T-helper 1 cell treated with Interleukin-12 subunit alpha and Interleukin-12 subunit beta and Interleukin-4 antibody, amounts not matched to agents 30 ng/mL and 1 ng/mL, for 36 hours (primary cell): ENCODE results near the gene EHD4. TPM values are rescaled to one million over a fixed set of nuclear protein-coding genes. Genes with fewer than 3 reads are reported as not detected.

Source experiments
- intact Hi-C: fragments of 100-400 bp; cut with micrococcal nuclease; formaldehyde crosslinking; loops from one replicate; pipeline ENCODE4 v1.15.1; 2024
- total RNA-seq: library from RNA; stranded (reverse); gene quantifications from 2 replicates; pipeline ENCODE4 v1.2.3, GENCODE V29; 2022

The EHD4 gene
- total RNA-seq, 1 donor from 2014 or later: 36.8 TPM

GRCh38 chr15:41981371-41982132 is 9.2 kb upstream of the EHD4 start:
- intact Hi-C loops: no loop called here

GRCh38 chr15:41980654-41981323 is 8.4 kb upstream of the EHD4 start:
- intact Hi-C loops: no loop called here

GRCh38 chr15:41979493-41980266 is 7.3 kb upstream of the EHD4 start:
- intact Hi-C loops: loop anchor here (10.0 kb wide), 3 partner anchors 555 to 1205 kb away; partner anchors contain the start of genes CCNDBP1 and STARD9

GRCh38 chr15:41978534-41978933 is 6.2 kb upstream of the EHD4 start:
- intact Hi-C loops: loop anchor here (10.0 kb wide), 3 partner anchors 554 to 1206 kb away; partner anchors contain the start of genes CCNDBP1 and STARD9

GRCh38 chr15:41977757-41978383 is 5.5 kb upstream of the EHD4 start:
- intact Hi-C loops: loop anchor here (10.0 kb wide), 3 partner anchors 553 to 1207 kb away; partner anchors contain the start of genes CCNDBP1 and STARD9

GRCh38 chr15:41975669-41976068 is 3.3 kb upstream of the EHD4 start:
- intact Hi-C loops: loop anchor here (10.0 kb wide), 3 partner anchors 551 to 1209 kb away; partner anchors contain the start of genes CCNDBP1 and STARD9

GRCh38 chr15:41974041-41974440 is 1.7 kb upstream of the EHD4 start:
- intact Hi-C loops: loop anchor here (5.0 to 10.0 kb wide), 7 partner anchors 432 to 1211 kb away; partner anchors contain the start of genes CCNDBP1, CHAC1, INO80 and RPAP1

GRCh38 chr15:41971895-41972252 is 483 bp downstream of the EHD4 start:
- intact Hi-C loops: loop anchor here (1.0 to 10.0 kb wide), 15 partner anchors 15 to 1359 kb away; partner anchors contain the start of genes CCNDBP1, CHAC1, GANC and INO80

- intact Hi-C loops: loop anchor here (1.0 to 10.0 kb wide), 10 partner anchors 14 to 1360 kb away; partner anchors contain the start of genes CCNDBP1, CHAC1, INO80 and LCMT2
These were observed 1.1 kb downstream of the EHD4 start for GRCh38 chr15:41971089-41971894.

- intact Hi-C loops: loop anchor here (1.0 to 10.0 kb wide), 10 partner anchors 14 to 1360 kb away; partner anchors contain the start of genes CCNDBP1, CHAC1, INO80 and LCMT2
These were observed 1.9 kb downstream of the EHD4 start for GRCh38 chr15:41970456-41970855.

- intact Hi-C loops: loop anchor here (1.0 to 10.0 kb wide), 10 partner anchors 13 to 1361 kb away; partner anchors contain the start of genes CCNDBP1, CHAC1, INO80 and LCMT2
These were observed 2.4 kb downstream of the EHD4 start for GRCh38 chr15:41969851-41970431.

GRCh38 chr15:41968701-41969100 is 3.7 kb downstream of the EHD4 start:
- intact Hi-C loops: no loop called here

GRCh38 chr15:41967506-41968206 is 4.7 kb downstream of the EHD4 start:
- intact Hi-C loops: no loop called here

- intact Hi-C loops: no loop called here
These were observed 5.4 kb downstream of the EHD4 start for GRCh38 chr15:41966920-41967465.

GRCh38 chr15:41966414-41966812 is 5.9 kb downstream of the EHD4 start:
- intact Hi-C loops: no loop called here

GRCh38 chr15:41965441-41966413 is 6.6 kb downstream of the EHD4 start:
- intact Hi-C loops: no loop called here

- intact Hi-C loops: no loop called here
These were observed 10.7 kb downstream of the EHD4 start for GRCh38 chr15:41961595-41962202.
